Activated T-cell treated with anti-CD3 and anti-CD28 coated beads, Interleukin-2, amount 50 U/mL, for 24 hours (primary cell): Measurements from ENCODE around the gene RAI1.
A peak's percentile ranks its signal among the peaks of the same experiment; 100 is the strongest.

ENCODE experiments used
- DNase-seq: peaks from one replicate; pipeline ENCODE4 v3.0.0-alpha.2; 2020
- H3K27ac Mint-ChIP-seq: 2 replicates; pipeline ENCODE4 v1.8.0; 2020; ENCODE audit warnings: mild to moderate bottlenecking, mixed read lengths
- H3K27me3 Mint-ChIP-seq: 2 replicates; pipeline ENCODE4 v1.8.0; 2020; ENCODE audit warnings: mixed read lengths
- H3K36me3 Mint-ChIP-seq: 2 replicates; pipeline ENCODE4 v1.8.0; 2020; ENCODE audit warnings: low read depth, mixed read lengths
- H3K4me1 Mint-ChIP-seq: 2 replicates; pipeline ENCODE4 v1.8.0; 2020; ENCODE audit warnings: low read depth, mixed read lengths
- H3K4me3 Mint-ChIP-seq: 2 replicates; pipeline ENCODE4 v1.8.0; 2020; ENCODE audit warnings: mild to moderate bottlenecking, moderate library complexity, mixed read lengths
- H3K9me3 Mint-ChIP-seq: 2 replicates; pipeline ENCODE4 v1.8.0; 2020; ENCODE audit warnings: mixed read lengths

Gene RAI1

GRCh38 chr17:17706140-17707060 lies 25.1 kb downstream of the RAI1 start:
- H3K27ac Mint-ChIP-seq = no peak overlapping the region
- H3K4me3 Mint-ChIP-seq = no peak overlapping the region
- no peaks in the 10 kb centered on the region for H3K27me3 Mint-ChIP-seq
- H3K4me1 Mint-ChIP-seq = peaks cover 17% of the 10 kb centered on the region
- peaks cover 17% of the 10 kb centered on the region for H3K36me3 Mint-ChIP-seq
- no peaks in the 10 kb centered on the region for H3K9me3 Mint-ChIP-seq
- no peak for DNase-seq

- H3K27me3 Mint-ChIP-seq = no peaks in the 10 kb centered on the region
- H3K4me1 Mint-ChIP-seq = peaks cover 15% of the 10 kb centered on the region
- no peaks in the 10 kb centered on the region for H3K9me3 Mint-ChIP-seq
- H3K36me3 Mint-ChIP-seq = peaks cover 15% of the 10 kb centered on the region
- no peak for DNase-seq
- H3K27ac Mint-ChIP-seq = no peak overlapping the region
- no peak overlapping the region for H3K4me3 Mint-ChIP-seq
Measured at GRCh38 chr17:17708295-17708694, 27.0 kb downstream of the RAI1 start.

GRCh38 chr17:17708816-17709215 lies 27.6 kb downstream of the RAI1 start:
- Mint-ChIP-seq H3K27me3 (no peaks in the 10 kb centered on the region), H3K4me1 (peaks cover 15% of the 10 kb centered on the region), H3K36me3 (peaks cover 12% of the 10 kb centered on the region), H3K27ac (no peak overlapping the region), H3K4me3 (no peak overlapping the region), H3K9me3 (no peaks in the 10 kb centered on the region)
- no peak for DNase-seq

- DNase-seq = no peak
- Mint-ChIP-seq H3K9me3 (no peaks in the 10 kb centered on the region), H3K27ac (no peak overlapping the region), H3K27me3 (no peaks in the 10 kb centered on the region), H3K4me3 (no peak overlapping the region), H3K4me1 (peaks cover 20% of the 10 kb centered on the region), H3K36me3 (peaks cover 10% of the 10 kb centered on the region)
Measured at GRCh38 chr17:17709815-17710321, 28.6 kb downstream of the RAI1 start.

GRCh38 chr17:17710355-17710727 lies 29.1 kb downstream of the RAI1 start:
- Mint-ChIP-seq H3K4me1 (peaks cover 20% of the 10 kb centered on the region), H3K27ac (no peak overlapping the region), H3K9me3 (no peaks in the 10 kb centered on the region), H3K27me3 (no peaks in the 10 kb centered on the region), H3K36me3 (peaks cover 6% of the 10 kb centered on the region), H3K4me3 (no peak overlapping the region)
- no peak for DNase-seq

GRCh38 chr17:17710728-17711541 lies 29.7 kb downstream of the RAI1 start:
- H3K4me1 Mint-ChIP-seq = peaks cover 21% of the 10 kb centered on the region
- DNase-seq = no peak
- peaks cover 6% of the 10 kb centered on the region for H3K36me3 Mint-ChIP-seq
- no peaks in the 10 kb centered on the region for H3K27me3 Mint-ChIP-seq
- H3K27ac Mint-ChIP-seq = no peak overlapping the region
- H3K9me3 Mint-ChIP-seq = no peaks in the 10 kb centered on the region
- H3K4me3 Mint-ChIP-seq = no peak overlapping the region

- Mint-ChIP-seq H3K27ac (no peak overlapping the region), H3K4me3 (no peak overlapping the region), H3K4me1 (peaks cover 21% of the 10 kb centered on the region), H3K9me3 (no peaks in the 10 kb centered on the region), H3K27me3 (no peaks in the 10 kb centered on the region), H3K36me3 (peaks cover 6% of the 10 kb centered on the region)
- no peak for DNase-seq
Measured at GRCh38 chr17:17711641-17712162, 30.4 kb downstream of the RAI1 start.

- no peak for DNase-seq
- no peaks in the 10 kb centered on the region for H3K9me3 Mint-ChIP-seq
- H3K4me1 Mint-ChIP-seq = peaks cover 21% of the 10 kb centered on the region
- H3K27me3 Mint-ChIP-seq = no peaks in the 10 kb centered on the region
- H3K36me3 Mint-ChIP-seq = peaks cover 6% of the 10 kb centered on the region
- peak overlapping the region; percentile 69 for H3K27ac Mint-ChIP-seq
- H3K4me3 Mint-ChIP-seq = no peak overlapping the region
Measured at GRCh38 chr17:17712268-17712924, 31.1 kb downstream of the RAI1 start.

GRCh38 chr17:17713839-17714238 lies 32.6 kb downstream of the RAI1 start:
- DNase-seq = no peak
- no peaks in the 10 kb centered on the region for H3K9me3 Mint-ChIP-seq
- peaks cover 10% of the 10 kb centered on the region for H3K36me3 Mint-ChIP-seq
- no peak overlapping the region for H3K27ac Mint-ChIP-seq
- no peaks in the 10 kb centered on the region for H3K27me3 Mint-ChIP-seq
- H3K4me3 Mint-ChIP-seq = no peak overlapping the region
- H3K4me1 Mint-ChIP-seq = peaks cover 30% of the 10 kb centered on the region

- H3K9me3 Mint-ChIP-seq = no peaks in the 10 kb centered on the region
- no peak for DNase-seq
- H3K27ac Mint-ChIP-seq = no peak overlapping the region
- peaks cover 6% of the 10 kb centered on the region for H3K36me3 Mint-ChIP-seq
- no peak overlapping the region for H3K4me3 Mint-ChIP-seq
- peaks cover 31% of the 10 kb centered on the region for H3K4me1 Mint-ChIP-seq
- no peaks in the 10 kb centered on the region for H3K27me3 Mint-ChIP-seq
Measured at GRCh38 chr17:17714261-17714866, 33.1 kb downstream of the RAI1 start.

GRCh38 chr17:17714879-17715278 lies 33.6 kb downstream of the RAI1 start:
- H3K36me3 Mint-ChIP-seq = peaks cover 5% of the 10 kb centered on the region
- H3K27me3 Mint-ChIP-seq = no peaks in the 10 kb centered on the region
- peaks cover 31% of the 10 kb centered on the region for H3K4me1 Mint-ChIP-seq
- no peak overlapping the region for H3K4me3 Mint-ChIP-seq
- H3K27ac Mint-ChIP-seq = no peak overlapping the region
- H3K9me3 Mint-ChIP-seq = no peaks in the 10 kb centered on the region
- DNase-seq = no peak

GRCh38 chr17:17716837-17717523 lies 35.7 kb downstream of the RAI1 start:
- Mint-ChIP-seq H3K36me3 (peaks cover 4% of the 10 kb centered on the region), H3K27me3 (peaks cover 9% of the 10 kb centered on the region), H3K4me1 (peaks cover 34% of the 10 kb centered on the region), H3K4me3 (no peak overlapping the region), H3K27ac (no peak overlapping the region), H3K9me3 (no peaks in the 10 kb centered on the region)
- DNase-seq = no peak

GRCh38 chr17:17718251-17718650 lies 37.0 kb downstream of the RAI1 start:
- Mint-ChIP-seq H3K4me1 (peaks cover 34% of the 10 kb centered on the region), H3K9me3 (no peaks in the 10 kb centered on the region), H3K4me3 (no peak overlapping the region), H3K27me3 (peaks cover 19% of the 10 kb centered on the region), H3K36me3 (peaks cover 4% of the 10 kb centered on the region), H3K27ac (no peak overlapping the region)
- no peak for DNase-seq
